Sigmoid colon (tissue), 4 donors: ENCODE measurements around the gene BCAR3.

Source experiments
- CTCF ChIP-seq, 4 experiments: fragments of 450-650 bp in 3 of 4; fragments of 200-600 bp in 1 of 4; IDR thresholded peaks; one replicate each; pipeline ENCODE4 v1.5.1; 2016 to 2019; ENCODE audit warnings: antibody characterized with exemption in 4 of 4, mild to moderate bottlenecking in 3 of 4, moderate library complexity in 2 of 4
- EP300 ChIP-seq, 4 donors: sonication (generic); formaldehyde crosslinking; IDR thresholded peaks; one replicate each; pipeline ENCODE4 v1.6.1; 2017; ENCODE audit warnings: antibody characterized with exemption in 4 of 4

- no peak for TF ChIP-seq CTCF (IDR thresholded peaks at IDR 0.05)
- TF ChIP-seq EP300 (IDR thresholded peaks at IDR 0.05), result no peak
Measured at GRCh38 chr1:93541045-93541444, 140.6 kb downstream of the BCAR3 start.
